Colonic mucosa (tissue), 4 donors: ENCODE results near the gene DPM2. TPM values are rescaled to one million over a fixed set of nuclear protein-coding genes. Genes with fewer than 3 reads are reported as not detected.

Experiments used
- DNase-seq: peaks from one replicate; pipeline ENCODE4 v3.0.0-alpha.2; 2020
- H3K27ac ChIP-seq: fragments of 200-600 bp; one replicate; pipeline ENCODE4 v1.8.0; 2021
- H3K27me3 ChIP-seq: fragments of 200-600 bp; one replicate; pipeline ENCODE4 v1.8.0; 2021
- H3K36me3 ChIP-seq: fragments of 200-600 bp; one replicate; pipeline ENCODE4 v1.8.0; 2021
- H3K4me1 ChIP-seq: fragments of 200-600 bp; one replicate; pipeline ENCODE4 v1.8.0; 2021; ENCODE audit warnings: mild to moderate bottlenecking
- H3K4me3 ChIP-seq: fragments of 200-600 bp; one replicate; pipeline ENCODE4 v1.8.0; 2021
- H3K9ac ChIP-seq, 2 donors: one replicate each; pipeline ENCODE4 v1.7.0; 2013; ENCODE audit warnings: control low read depth in 2 of 2, low read depth in 2 of 2, low read length in 2 of 2
- H3K9me3 ChIP-seq: fragments of 200-600 bp; one replicate; pipeline ENCODE4 v1.8.0; 2021
- CTCF ChIP-seq: fragments of 200-600 bp; IDR thresholded peaks from one replicate; pipeline ENCODE4 v1.8.0; 2022; ENCODE audit warnings: antibody characterized with exemption, mild to moderate bottlenecking
- intact Hi-C: fragments of 100-400 bp; cut with DNase I; formaldehyde crosslinking; loops from one replicate; pipeline ENCODE4 v1.14.1; 2022
- total RNA-seq, 2 donors: library from RNA; stranded (reverse); fragmentation: NEBNext Ultra II Directional in 1 of 2; extraction: Animal tissue kit (Norgen Biotek cat#: 25700) in 1 of 2; gene quantifications; one replicate each; pipeline ENCODE4 v1.2.1, GENCODE V29; 2021
- donor health status: healthy.
- donor health status: DM: no; HTN: no; CAD: no.
- donor health status: DM: no; HTN: no; CAD: no.

DPM2 gene
- total RNA-seq, 2 donors from 2014 or later: 25.7 to 38.9 TPM

DNA sequence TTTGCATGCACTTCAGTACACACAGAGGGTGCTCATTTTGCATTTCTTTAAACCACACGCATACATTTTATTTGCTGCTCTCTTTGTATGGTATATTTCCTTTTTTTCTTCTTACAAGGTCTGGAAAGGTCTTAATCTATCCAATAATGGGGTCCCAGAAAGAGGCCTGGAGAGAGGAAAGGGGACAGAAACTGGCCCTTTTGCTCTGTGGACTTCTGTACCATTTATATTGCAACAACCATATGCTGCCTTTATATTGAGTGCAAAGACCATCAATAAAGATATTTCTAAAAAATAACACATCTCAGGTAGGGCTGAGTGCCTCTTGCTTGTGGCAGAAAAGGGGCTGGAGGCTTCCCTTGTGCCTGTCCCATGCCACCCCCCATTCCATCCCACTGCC, 15.5 kb upstream of the DPM2 start:
- Histone ChIP-seq H3K4me3 (no peak overlapping the region), H3K9ac (no peak overlapping the region), H3K27ac (no peak overlapping the region), H3K9me3 (no peaks in the 10 kb centered on the region), H3K4me1 (peaks cover 19% of the 10 kb centered on the region), H3K27me3 (no peaks in the 10 kb centered on the region), H3K36me3 (peaks cover 8% of the 10 kb centered on the region)
- no peak for DNase-seq
- intact Hi-C loops: loop anchor here (5.0 kb wide), 1 partner anchor 164 kb away; no protein-coding TSS in a partner anchor
- TF ChIP-seq CTCF: no peak

GRCh38 chr9:127950513-127951289, 13.0 kb upstream of the DPM2 start:
- Histone ChIP-seq H3K4me1 (peaks cover 19% of the 10 kb centered on the region), H3K27me3 (no peaks in the 10 kb centered on the region), H3K4me3 (no peak overlapping the region), H3K36me3 (peaks cover 8% of the 10 kb centered on the region), H3K27ac (no peak overlapping the region), H3K9me3 (no peaks in the 10 kb centered on the region), H3K9ac (no peak overlapping the region)
- intact Hi-C loops: loop anchor here (5.0 kb wide), 1 partner anchor 167 kb away; no protein-coding TSS in a partner anchor
- TF ChIP-seq CTCF: no peak
- no peak for DNase-seq

GRCh38 chr9:127949827-127950512, 12.3 kb upstream of the DPM2 start:
- no peak overlapping the region for H3K9ac ChIP-seq
- no peak for DNase-seq
- peaks cover 8% of the 10 kb centered on the region for H3K36me3 ChIP-seq
- no peak overlapping the region for H3K4me3 ChIP-seq
- no peaks in the 10 kb centered on the region for H3K27me3 ChIP-seq
- H3K9me3 ChIP-seq: no peaks in the 10 kb centered on the region
- intact Hi-C loops: loop anchor here (5.0 kb wide), 1 partner anchor 167 kb away; no protein-coding TSS in a partner anchor
- H3K4me1 ChIP-seq: peaks cover 16% of the 10 kb centered on the region
- TF ChIP-seq CTCF: no peak
- H3K27ac ChIP-seq: no peak overlapping the region

GRCh38 chr9:127947841-127948710, 10.4 kb upstream of the DPM2 start:
- no peak for DNase-seq
- no peak overlapping the region for H3K9ac ChIP-seq
- no peaks in the 10 kb centered on the region for H3K27me3 ChIP-seq
- H3K27ac ChIP-seq: no peak overlapping the region
- peaks cover 3% of the 10 kb centered on the region for H3K4me1 ChIP-seq
- no peaks in the 10 kb centered on the region for H3K9me3 ChIP-seq
- intact Hi-C loops: no loop called here
- TF ChIP-seq CTCF: no peak
- no peak overlapping the region for H3K4me3 ChIP-seq
- H3K36me3 ChIP-seq: peaks cover 16% of the 10 kb centered on the region

DNA sequence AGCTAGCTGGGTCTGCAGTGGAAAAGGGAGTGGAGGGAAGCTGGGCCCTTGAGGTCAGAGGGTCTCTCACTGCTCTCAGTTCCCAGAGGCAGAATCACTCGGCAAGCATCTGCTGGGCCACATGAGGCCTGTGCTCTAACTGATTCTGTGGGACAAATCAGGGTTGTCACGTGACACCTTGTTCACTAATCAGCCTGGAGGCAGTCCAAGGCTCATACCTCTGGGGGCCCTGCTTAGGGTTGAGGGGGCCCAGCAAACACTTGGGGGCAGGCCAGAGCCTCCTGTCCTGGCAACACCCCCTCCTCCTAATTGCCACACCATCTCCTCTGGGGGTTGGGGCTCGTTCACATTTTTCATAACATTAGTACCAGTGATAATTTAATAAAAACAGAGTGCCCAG, 9.1 kb upstream of the DPM2 start:
- no peaks in the 10 kb centered on the region for H3K9me3 ChIP-seq
- H3K9ac ChIP-seq: no peak overlapping the region
- no peak for TF ChIP-seq CTCF
- DNase-seq: no peak
- intact Hi-C loops: no loop called here
- H3K27ac ChIP-seq: no peak overlapping the region
- H3K4me1 ChIP-seq: peaks cover 3% of the 10 kb centered on the region
- no peak overlapping the region for H3K4me3 ChIP-seq
- H3K36me3 ChIP-seq: peaks cover 23% of the 10 kb centered on the region
- no peaks in the 10 kb centered on the region for H3K27me3 ChIP-seq
